ENCODE results near the gene DLK2.

- no peak for TF ChIP-seq POLR2A (IDR thresholded peaks at IDR 0.05; ENCODE audit: extremely low read depth, insufficient read length)
- no peak for TF ChIP-seq CTCF (IDR thresholded peaks at IDR 0.05; ENCODE audit: low read depth, low read length)
- no peak for TF ChIP-seq MAX (IDR thresholded peaks at IDR 0.05; ENCODE audit: low read depth, low read length)
These were observed 22.6 kb upstream of the DLK2 start for GRCh38 chr6:43478008-43478372.

Measured in NB4 (cell line).